GM12865 (cell line): ENCODE results near the gene RMDN3.

Source experiments
- DNase-seq: peaks from one replicate; pipeline ENCODE4 v3.0.0; 2010; ENCODE audit warnings: low read depth
- H3K4me3 ChIP-seq: 2 replicates; pipeline ENCODE4 v1.5.1; 2011; ENCODE audit warnings: mild to moderate bottlenecking, low read depth, low read length, control low read depth
- TF ChIP-seq, protein P1 (sequence below): IDR thresholded peaks from 2 replicates; pipeline ENCODE4 v1.5.1; 2011; ENCODE audit warnings: low read length, control low read depth, low read depth, inconsistent platforms; ENCODE audit not compliant: insufficient read depth; ENCODE audit errors: missing control alignments

Gene RMDN3

DNA sequence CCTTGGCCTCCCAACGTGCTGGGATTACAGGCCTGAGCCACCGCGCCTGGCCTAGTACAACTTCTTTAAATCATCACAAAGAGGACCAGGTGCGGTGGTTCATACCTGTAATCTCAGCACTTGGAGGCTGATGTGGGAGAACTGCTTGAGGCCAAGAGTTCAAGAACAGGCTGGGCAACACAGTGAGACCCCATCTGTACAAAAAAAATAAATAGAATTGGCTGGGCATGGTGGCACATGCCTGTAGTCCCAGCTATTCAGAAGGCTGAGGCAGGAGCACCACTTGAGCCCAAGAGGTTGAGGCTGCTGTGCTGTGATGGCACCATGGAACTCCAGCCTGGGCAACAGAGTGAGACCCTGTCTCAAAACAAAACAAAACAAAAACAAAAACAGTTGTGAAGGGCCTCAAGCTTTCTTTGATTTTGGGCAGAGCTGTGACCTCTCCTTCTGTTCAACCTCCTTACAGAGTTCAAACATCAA is 5.9 kb downstream of the RMDN3 start:
- H3K4me3 ChIP-seq: no peak overlapping the region
- TF ChIP-seq, protein P1, sequence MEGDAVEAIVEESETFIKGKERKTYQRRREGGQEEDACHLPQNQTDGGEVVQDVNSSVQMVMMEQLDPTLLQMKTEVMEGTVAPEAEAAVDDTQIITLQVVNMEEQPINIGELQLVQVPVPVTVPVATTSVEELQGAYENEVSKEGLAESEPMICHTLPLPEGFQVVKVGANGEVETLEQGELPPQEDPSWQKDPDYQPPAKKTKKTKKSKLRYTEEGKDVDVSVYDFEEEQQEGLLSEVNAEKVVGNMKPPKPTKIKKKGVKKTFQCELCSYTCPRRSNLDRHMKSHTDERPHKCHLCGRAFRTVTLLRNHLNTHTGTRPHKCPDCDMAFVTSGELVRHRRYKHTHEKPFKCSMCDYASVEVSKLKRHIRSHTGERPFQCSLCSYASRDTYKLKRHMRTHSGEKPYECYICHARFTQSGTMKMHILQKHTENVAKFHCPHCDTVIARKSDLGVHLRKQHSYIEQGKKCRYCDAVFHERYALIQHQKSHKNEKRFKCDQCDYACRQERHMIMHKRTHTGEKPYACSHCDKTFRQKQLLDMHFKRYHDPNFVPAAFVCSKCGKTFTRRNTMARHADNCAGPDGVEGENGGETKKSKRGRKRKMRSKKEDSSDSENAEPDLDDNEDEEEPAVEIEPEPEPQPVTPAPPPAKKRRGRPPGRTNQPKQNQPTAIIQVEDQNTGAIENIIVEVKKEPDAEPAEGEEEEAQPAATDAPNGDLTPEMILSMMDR: no peak
- no peak for DNase-seq

DNA sequence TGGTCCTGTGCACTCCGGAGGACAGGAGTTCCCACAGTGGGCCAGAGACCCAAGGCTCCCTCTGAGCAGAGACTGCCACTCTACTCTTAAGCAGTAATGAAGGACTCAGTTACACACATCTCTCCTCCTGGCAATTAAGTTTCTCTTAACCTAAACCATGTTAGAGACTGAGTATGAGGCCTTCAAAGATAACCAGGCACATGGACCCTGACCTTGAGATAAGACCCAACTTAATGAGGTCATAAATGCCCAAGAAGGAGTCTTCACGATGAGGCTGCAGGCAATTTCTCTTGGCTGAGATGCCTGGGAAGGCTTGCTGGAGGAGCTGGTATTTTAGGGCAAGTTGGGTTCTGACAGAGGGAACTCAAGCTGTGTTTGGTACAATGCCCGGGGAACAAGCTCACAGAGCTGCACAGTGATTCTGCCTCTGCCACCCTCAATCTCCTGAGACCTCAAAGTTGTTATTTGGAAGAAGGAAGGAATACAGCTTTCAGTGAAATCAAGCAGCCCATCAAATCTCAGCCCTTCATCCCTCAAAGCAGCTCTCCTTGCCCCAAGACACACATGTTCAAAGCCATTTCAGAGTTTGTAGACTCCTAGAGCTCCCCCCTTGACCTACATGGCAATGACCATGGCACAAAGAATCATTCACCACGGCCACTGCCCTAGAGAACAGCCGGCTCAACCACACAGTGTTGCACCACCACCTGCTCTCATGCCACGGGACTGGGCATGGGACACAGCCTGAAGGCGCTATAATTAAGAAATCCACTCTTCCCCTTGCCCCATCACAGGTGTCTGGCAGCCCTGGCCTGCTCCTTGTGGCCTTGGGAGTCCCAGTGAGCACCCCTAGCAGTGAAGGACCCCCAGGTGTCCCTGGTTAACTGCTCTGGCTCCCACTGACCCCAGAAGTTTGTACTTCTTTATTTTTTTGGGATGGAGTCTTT is 7.1 kb downstream of the RMDN3 start:
- H3K4me3 ChIP-seq: no peak overlapping the region
- TF ChIP-seq, protein P1: no peak
- DNase-seq: no peak

DNA sequence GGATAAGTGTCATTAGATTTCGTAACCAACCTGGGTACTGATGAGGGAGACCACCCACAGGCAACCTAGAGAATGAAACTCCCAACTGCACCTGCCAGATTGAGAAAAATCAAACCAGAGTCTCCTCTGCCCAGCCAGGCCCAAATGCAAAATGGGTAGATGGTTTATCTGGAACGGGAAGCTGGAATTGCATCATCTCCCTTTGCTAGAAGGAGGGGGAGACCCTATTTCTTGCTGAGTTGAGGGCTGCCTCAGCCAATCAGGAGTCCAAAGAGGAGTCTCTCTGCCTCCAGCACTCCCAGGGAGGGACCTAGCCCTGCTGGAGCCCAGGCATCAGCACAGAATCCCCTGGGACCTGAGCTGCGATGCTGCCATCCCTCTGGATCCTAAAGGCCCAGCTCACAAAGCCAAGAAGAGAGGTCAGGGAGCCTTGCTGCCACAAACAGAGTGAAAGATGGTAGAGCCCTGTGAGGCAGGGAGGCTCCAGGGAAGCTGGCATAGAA is 8.1 kb downstream of the RMDN3 start:
- H3K4me3 ChIP-seq: no peak overlapping the region
- TF ChIP-seq, protein P1: no peak
- no peak for DNase-seq

DNA sequence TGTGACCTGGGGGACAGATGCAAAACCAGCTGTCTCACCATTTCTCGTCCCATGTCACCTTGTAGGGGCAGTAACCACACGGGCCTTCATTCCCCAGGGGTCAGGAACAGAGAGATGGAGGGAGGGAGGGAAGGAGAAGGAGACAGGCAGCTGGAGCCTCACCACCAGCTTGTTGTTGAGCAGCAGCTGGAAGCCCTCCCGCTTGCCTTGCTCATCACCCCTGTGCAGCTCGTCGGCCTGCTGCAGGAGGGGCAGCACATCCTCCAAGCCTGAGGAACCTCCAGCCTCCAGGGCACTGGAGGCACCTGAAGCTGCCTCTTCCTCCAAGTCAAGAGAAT is 10.3 kb downstream of the RMDN3 start:
- no peak overlapping the region for H3K4me3 ChIP-seq
- TF ChIP-seq, protein P1: no peak
- DNase-seq: no peak

DNA sequence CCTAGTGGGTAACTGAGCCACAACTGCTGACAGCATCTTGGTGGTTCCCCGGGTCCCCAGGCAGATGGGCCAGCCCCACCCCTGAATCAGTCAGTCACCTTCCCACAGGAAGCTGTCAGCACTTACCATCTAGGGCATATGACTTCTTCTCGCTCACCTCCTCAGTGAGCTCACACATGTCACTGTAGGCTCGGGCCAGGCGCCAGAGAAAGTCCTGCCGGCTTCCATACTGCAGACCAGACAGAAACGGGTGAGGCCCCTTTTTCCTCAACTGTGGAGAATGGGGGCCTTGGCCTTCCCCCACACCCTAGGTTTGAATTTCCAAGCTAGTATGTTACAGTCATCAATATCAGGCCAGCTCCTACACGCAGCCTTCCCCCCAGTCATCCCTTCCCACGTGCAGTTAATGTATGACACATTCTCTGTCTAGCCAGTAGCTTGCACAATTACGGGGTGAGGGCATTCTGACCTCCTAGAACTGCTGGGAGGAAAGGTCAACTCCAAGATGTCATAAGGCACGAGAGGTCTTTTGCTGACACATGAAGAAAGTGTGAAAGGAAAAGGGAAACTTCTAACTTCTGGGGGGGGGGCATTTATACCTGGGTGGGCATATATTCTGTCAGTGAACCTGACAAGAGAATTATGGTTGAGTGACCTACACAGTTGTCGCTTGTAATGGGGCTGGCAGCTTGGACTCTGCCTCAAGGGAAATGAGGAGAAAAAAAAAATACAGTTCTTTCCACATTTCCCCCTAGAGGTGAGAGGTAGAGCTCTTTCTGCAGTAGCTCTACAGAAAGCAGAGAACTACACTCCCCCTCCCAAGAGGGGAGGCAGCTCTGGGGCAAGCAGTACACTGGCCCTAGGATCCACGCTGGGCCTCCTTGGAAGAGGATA is 10.9 kb downstream of the RMDN3 start:
- TF ChIP-seq, protein P1: no peak
- no peak for DNase-seq
- H3K4me3 ChIP-seq: no peak overlapping the region

DNA sequence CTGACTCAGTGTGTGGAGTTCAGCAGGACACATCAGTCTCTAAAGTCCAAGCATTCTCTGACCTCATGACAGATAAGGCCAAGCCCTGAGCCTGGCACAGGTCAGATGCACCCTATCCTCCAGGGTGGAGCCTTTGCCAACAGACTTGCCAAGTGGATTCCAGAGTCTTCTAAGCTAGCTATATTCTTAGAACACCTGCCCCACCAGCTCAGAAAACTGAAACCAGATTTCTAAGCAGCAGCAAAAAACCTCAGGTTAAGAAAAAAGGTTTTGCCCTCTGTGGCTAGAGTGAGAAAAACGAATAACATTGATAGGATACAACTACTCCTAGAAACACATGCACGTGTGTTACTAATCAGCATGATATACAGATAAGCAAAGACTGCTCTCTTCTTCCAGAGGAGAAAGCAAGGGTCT is 11.6 kb downstream of the RMDN3 start:
- DNase-seq: no peak
- no peak overlapping the region for H3K4me3 ChIP-seq
- TF ChIP-seq, protein P1: no peak
